Measurements from ENCODE around the gene PLD2.

The PLD2 gene

GRCh38 chr17:4780325-4780955, 26.5 kb upstream of the PLD2 start:
- H3K27me3 ChIP-seq (ENCODE audit: insufficient read depth, low read depth, severe bottlenecking) = no peaks in the 10 kb centered on the region
- DNase-seq = no peak
- TF ChIP-seq CTCF (IDR thresholded peaks at IDR 0.05; ENCODE audit: low read depth, low read length) = no peak
- no peaks in the 10 kb centered on the region for H3K9me3 ChIP-seq (ENCODE audit: severe bottlenecking)
- no peak overlapping the region for H3K27ac ChIP-seq
- H3K36me3 ChIP-seq = no peaks in the 10 kb centered on the region
- H3K4me3 ChIP-seq (ENCODE audit: low read depth, low read length) = no peak overlapping the region

DNA sequence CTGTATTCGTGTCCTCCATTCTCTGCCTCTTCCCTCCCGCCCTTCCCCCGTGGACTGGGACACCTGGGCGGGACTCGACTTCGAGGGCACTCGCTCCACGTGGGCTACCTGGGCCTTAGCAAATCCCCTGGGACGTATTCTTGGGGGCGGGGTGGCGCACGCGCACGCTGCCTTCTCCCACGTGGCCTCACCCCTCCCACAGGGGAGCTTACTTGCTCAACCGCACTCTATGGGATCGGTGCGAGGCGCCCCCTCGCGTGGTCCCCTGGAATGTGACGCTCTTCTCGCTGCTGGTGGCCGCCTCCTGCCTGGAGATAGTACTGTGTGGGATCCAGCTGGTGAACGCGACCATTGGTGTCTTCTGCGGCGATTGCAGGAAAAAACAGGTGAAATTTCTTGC, 24.3 kb upstream of the PLD2 start:
- H3K36me3 ChIP-seq = no peaks in the 10 kb centered on the region
- DNase-seq = no peak
- no peaks in the 10 kb centered on the region for H3K27me3 ChIP-seq (ENCODE audit: insufficient read depth, low read depth, severe bottlenecking)
- H3K4me3 ChIP-seq (ENCODE audit: low read depth, low read length) = no peak overlapping the region
- H3K27ac ChIP-seq = no peak overlapping the region
- no peaks in the 10 kb centered on the region for H3K9me3 ChIP-seq (ENCODE audit: severe bottlenecking)
- no peak for TF ChIP-seq CTCF (IDR thresholded peaks at IDR 0.05; ENCODE audit: low read depth, low read length)

DNA sequence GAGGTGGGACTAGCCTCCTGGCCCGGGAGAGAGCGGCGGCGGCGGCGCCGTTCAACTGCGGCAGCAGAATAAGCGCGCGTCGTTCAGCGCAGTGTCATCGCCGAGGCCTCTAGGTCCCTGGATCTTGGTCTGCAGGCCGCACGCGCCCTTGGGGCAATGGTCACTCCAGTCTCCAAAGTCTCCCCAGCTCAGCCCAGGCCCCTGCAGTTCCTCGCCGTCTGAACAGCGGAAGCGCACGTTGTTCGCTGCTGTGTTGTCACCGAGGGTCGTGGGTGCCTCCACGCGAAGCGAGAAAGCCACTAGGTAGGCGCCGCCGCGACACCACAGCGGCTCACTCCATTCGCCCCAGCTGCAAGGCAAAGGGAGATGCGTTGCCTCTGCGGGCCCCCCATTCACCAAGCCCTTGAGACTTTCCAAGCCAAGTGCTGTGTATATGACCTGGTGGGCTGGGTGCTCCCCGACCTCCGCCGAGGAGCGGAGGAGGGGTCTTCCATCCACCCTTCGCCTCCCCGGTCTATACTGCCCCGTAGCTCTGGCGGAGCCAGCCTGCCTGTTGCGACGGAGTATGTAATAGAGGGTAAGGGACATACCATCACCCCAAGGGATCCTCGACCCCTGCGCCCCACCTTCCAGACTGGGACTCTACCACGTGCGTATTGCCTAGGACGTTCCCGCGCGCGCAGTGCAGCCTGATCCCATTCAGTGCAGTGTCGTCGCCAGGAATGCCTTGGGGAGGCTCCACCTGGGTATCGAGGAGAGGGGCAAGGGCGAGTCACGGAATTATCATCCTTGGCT, 21.4 kb upstream of the PLD2 start:
- TF ChIP-seq CTCF (IDR thresholded peaks at IDR 0.05; ENCODE audit: low read depth, low read length) = no peak
- Histone ChIP-seq H3K27me3 (ENCODE audit: insufficient read depth, low read depth, severe bottlenecking) (no peaks in the 10 kb centered on the region), H3K36me3 (no peaks in the 10 kb centered on the region), H3K27ac (peak overlapping the region; percentile 63), H3K9me3 (ENCODE audit: severe bottlenecking) (no peaks in the 10 kb centered on the region), H3K4me3 (ENCODE audit: low read depth, low read length) (peak overlapping the region; percentile 30)
- DNase-seq = no peak

GRCh38 chr17:4786106-4786511, 20.8 kb upstream of the PLD2 start, which contains the start of gene VMO1:
TSS of gene VMO1 (minus strand) at chr17:4786364. CDS start at chr17:4786352, 12 bp downstream.
- no peaks in the 10 kb centered on the region for H3K36me3 ChIP-seq
- H3K9me3 ChIP-seq (ENCODE audit: severe bottlenecking) = no peaks in the 10 kb centered on the region
- DNase-seq = peak; percentile 91
- H3K4me3 ChIP-seq (ENCODE audit: low read depth, low read length) = peak within 1 kb of the TSS; percentile 30
- H3K27me3 ChIP-seq (ENCODE audit: insufficient read depth, low read depth, severe bottlenecking) = no peaks in the 10 kb centered on the region
- no peak for TF ChIP-seq CTCF (IDR thresholded peaks at IDR 0.05; ENCODE audit: low read depth, low read length)
- H3K27ac ChIP-seq = peak within 1 kb of the TSS; percentile 63

DNA sequence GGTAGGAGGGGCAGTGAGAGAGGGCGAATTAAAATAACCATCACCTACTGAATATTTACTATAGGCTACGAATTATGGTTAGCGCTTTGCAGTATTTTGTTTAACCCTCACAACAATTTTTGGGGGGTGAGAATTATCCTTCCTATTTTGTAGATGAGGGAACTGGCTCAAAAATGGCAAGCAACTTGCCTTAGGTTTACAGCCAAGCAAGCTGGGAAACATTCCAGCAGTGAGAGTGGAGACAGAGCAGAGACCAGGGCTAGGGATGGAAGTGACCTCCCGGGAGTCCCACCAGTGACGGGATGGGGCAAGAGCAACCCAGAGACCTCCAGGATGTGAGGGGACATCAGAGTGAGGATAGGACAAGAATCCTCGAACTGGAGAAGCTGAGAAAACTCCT, 20.4 kb upstream of the PLD2 start:
- TF ChIP-seq CTCF (IDR thresholded peaks at IDR 0.05; ENCODE audit: low read depth, low read length) = no peak
- no peaks in the 10 kb centered on the region for H3K36me3 ChIP-seq
- no peaks in the 10 kb centered on the region for H3K9me3 ChIP-seq (ENCODE audit: severe bottlenecking)
- H3K4me3 ChIP-seq (ENCODE audit: low read depth, low read length) = no peak overlapping the region
- no peak for DNase-seq
- no peaks in the 10 kb centered on the region for H3K27me3 ChIP-seq (ENCODE audit: insufficient read depth, low read depth, severe bottlenecking)
- peak overlapping the region; percentile 63 for H3K27ac ChIP-seq

Measured in WERI-Rb-1 (cell line).